ENCODE measurements around the gene RALGPS1. TPM values are rescaled to one million over a fixed set of nuclear protein-coding genes. Genes with fewer than 3 reads are reported as not detected.

Gene RALGPS1
- total RNA-seq, 1 donor from 2014 or later: 15.1 TPM

- DNase-seq (ENCODE audit: low spot score): no peak
- intact Hi-C loops (cut with DNase I): no loop called here
- no peak for ATAC-seq
Observed at GRCh38 chr9:127231666-127232065, 317.1 kb downstream of the RALGPS1 start.

- ATAC-seq (peak; percentile 19), DNase-seq (ENCODE audit: low spot score) (no peak)
- intact Hi-C loops (cut with DNase I): no loop called here
Observed at GRCh38 chr9:127232833-127233549, 318.4 kb downstream of the RALGPS1 start.

GRCh38 chr9:127233550-127233949, 319.0 kb downstream of the RALGPS1 start:
- DNase-seq (ENCODE audit: low spot score): no peak
- peak; percentile 35 for ATAC-seq

GRCh38 chr9:127233989-127234388, 319.4 kb downstream of the RALGPS1 start:
- ATAC-seq: no peak
- intact Hi-C loops (cut with DNase I): no loop called here
- DNase-seq (ENCODE audit: low spot score): no peak

More at GRCh38 chr9:127233550-127233949, 319.0 kb downstream of the RALGPS1 start:
- intact Hi-C loops (cut with DNase I): no loop called here

GRCh38 chr9:127237801-127238200, 323.2 kb downstream of the RALGPS1 start:
- no peak for ATAC-seq
- no peak for DNase-seq (ENCODE audit: low spot score)
- intact Hi-C loops (cut with DNase I): no loop called here

- intact Hi-C loops (cut with DNase I): no loop called here
- no peak for DNase-seq (ENCODE audit: low spot score)
- no peak for ATAC-seq
Observed at GRCh38 chr9:127241354-127241753, 326.8 kb downstream of the RALGPS1 start.

- peak; percentile 100 for ATAC-seq
- intact Hi-C loops (cut with DNase I): no loop called here
- peak; percentile 98 for DNase-seq (ENCODE audit: low spot score)
Observed at GRCh38 chr9:127244609-127245601, 330.3 kb downstream of the RALGPS1 start.

- ATAC-seq (no peak), DNase-seq (ENCODE audit: low spot score) (no peak)
- intact Hi-C loops (cut with DNase I): no loop called here
Observed at GRCh38 chr9:127245637-127246164, 331.1 kb downstream of the RALGPS1 start.

GRCh38 chr9:127248241-127248640, 333.7 kb downstream of the RALGPS1 start:
- ATAC-seq (no peak), DNase-seq (ENCODE audit: low spot score) (no peak)
- intact Hi-C loops (cut with DNase I): no loop called here

GRCh38 chr9:127249877-127250276, 335.3 kb downstream of the RALGPS1 start:
- ATAC-seq: no peak
- no peak for DNase-seq (ENCODE audit: low spot score)
- intact Hi-C loops (cut with DNase I): no loop called here

- ATAC-seq: no peak
- intact Hi-C loops (cut with DNase I): no loop called here
- no peak for DNase-seq (ENCODE audit: low spot score)
Observed at GRCh38 chr9:127250896-127251391, 336.4 kb downstream of the RALGPS1 start.

- DNase-seq (ENCODE audit: low spot score): no peak
- ATAC-seq: no peak
- intact Hi-C loops (cut with DNase I): no loop called here
Observed at GRCh38 chr9:127252410-127253318, 338.1 kb downstream of the RALGPS1 start.

GRCh38 chr9:127253446-127253845, 338.9 kb downstream of the RALGPS1 start:
- ATAC-seq (no peak), DNase-seq (ENCODE audit: low spot score) (no peak)
- intact Hi-C loops (cut with DNase I): no loop called here

- DNase-seq (ENCODE audit: low spot score) (no peak), ATAC-seq (no peak)
- intact Hi-C loops (cut with DNase I): no loop called here
Observed at GRCh38 chr9:127255692-127256091, 341.1 kb downstream of the RALGPS1 start.

GRCh38 chr9:127256324-127256723, 341.7 kb downstream of the RALGPS1 start:
- ATAC-seq (no peak), DNase-seq (ENCODE audit: low spot score) (no peak)
- intact Hi-C loops (cut with DNase I): no loop called here

- intact Hi-C loops (cut with DNase I): no loop called here
- ATAC-seq: no peak
- no peak for DNase-seq (ENCODE audit: low spot score)
Observed at GRCh38 chr9:127258606-127259471, 344.3 kb downstream of the RALGPS1 start.

GRCh38 chr9:127262602-127263001, 348.0 kb downstream of the RALGPS1 start:
- ATAC-seq (no peak), DNase-seq (ENCODE audit: low spot score) (no peak)
- intact Hi-C loops (cut with DNase I): no loop called here

- no peak for ATAC-seq
- intact Hi-C loops (cut with DNase I): no loop called here
- no peak for DNase-seq (ENCODE audit: low spot score)
Observed at GRCh38 chr9:127263237-127263636, 348.7 kb downstream of the RALGPS1 start.

Data from sciatic nerve (tissue), 2 donors.